Uterus (tissue), 2 donors: ENCODE results near the gene CPEB1.

Experiments
- POLR2A ChIP-seq, 2 donors: fragments of 450-650 bp; IDR thresholded peaks; one replicate each; pipeline ENCODE4 v1.6.1; 2016; ENCODE audit warnings: antibody characterized with exemption in 2 of 2, mild to moderate bottlenecking in 1 of 2, moderate library complexity in 1 of 2
- TF ChIP-seq, protein P1 (sequence below), 4 experiments: fragments of 200-600 bp in 2 of 4; fragments of 450-650 bp in 2 of 4; sonication (generic) in 2 of 4; IDR thresholded peaks; one replicate each; pipeline ENCODE4 v1.5.1; 2016 to 2019; ENCODE audit warnings: antibody characterized with exemption in 4 of 4, mild to moderate bottlenecking in 2 of 4, moderate library complexity in 1 of 4

DNA sequence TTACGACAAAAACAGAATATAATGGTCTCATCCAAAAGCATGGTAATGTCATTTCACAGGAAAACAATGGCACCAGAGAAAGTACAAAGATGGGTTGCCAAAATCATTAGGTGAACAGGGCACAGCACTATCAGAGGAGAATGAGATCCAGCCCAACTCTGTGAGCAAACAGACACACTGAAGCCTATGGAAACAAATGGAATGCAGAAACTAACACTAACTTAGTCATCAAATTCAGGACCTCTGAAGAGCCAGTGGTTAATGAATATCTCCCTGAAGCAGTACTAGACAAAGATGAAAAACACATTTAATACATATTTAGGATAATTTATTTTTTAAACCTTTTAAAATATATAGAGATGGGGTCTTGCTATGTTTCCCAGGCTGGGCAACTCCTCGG is 92.3 kb downstream of the CPEB1 start:
- TF ChIP-seq, protein P1, sequence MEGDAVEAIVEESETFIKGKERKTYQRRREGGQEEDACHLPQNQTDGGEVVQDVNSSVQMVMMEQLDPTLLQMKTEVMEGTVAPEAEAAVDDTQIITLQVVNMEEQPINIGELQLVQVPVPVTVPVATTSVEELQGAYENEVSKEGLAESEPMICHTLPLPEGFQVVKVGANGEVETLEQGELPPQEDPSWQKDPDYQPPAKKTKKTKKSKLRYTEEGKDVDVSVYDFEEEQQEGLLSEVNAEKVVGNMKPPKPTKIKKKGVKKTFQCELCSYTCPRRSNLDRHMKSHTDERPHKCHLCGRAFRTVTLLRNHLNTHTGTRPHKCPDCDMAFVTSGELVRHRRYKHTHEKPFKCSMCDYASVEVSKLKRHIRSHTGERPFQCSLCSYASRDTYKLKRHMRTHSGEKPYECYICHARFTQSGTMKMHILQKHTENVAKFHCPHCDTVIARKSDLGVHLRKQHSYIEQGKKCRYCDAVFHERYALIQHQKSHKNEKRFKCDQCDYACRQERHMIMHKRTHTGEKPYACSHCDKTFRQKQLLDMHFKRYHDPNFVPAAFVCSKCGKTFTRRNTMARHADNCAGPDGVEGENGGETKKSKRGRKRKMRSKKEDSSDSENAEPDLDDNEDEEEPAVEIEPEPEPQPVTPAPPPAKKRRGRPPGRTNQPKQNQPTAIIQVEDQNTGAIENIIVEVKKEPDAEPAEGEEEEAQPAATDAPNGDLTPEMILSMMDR (IDR thresholded peaks at IDR 0.05): no peak
- TF ChIP-seq POLR2A (IDR thresholded peaks at IDR 0.05): no peak
